Mesendoderm (in vitro differentiated cells): ENCODE results near the gene RCN1. TPM values are rescaled to one million over a fixed set of nuclear protein-coding genes. Genes with fewer than 3 reads are reported as not detected.

Experiments
- DNase-seq: peaks from one replicate; pipeline ENCODE4 v3.0.0; 2013
- H2AK5ac ChIP-seq: 2 replicates; pipeline ENCODE4 v1.6.1; 2013; ENCODE audit warnings: low read length, inconsistent platforms
- H2BK120ac ChIP-seq: 2 replicates; pipeline ENCODE4 v1.6.1; 2013; ENCODE audit warnings: low read depth, mild to moderate bottlenecking, low read length, moderate library complexity, mixed read lengths
- H2BK15ac ChIP-seq: replicated peaks from 2 replicates; pipeline ENCODE4 v1.6.1; 2013; ENCODE audit warnings: low read depth, mild to moderate bottlenecking, moderate library complexity
- H2BK5ac ChIP-seq: 2 replicates; pipeline ENCODE4 v1.6.1; 2013; ENCODE audit warnings: low read length, inconsistent platforms
- H3K18ac ChIP-seq: 2 replicates; pipeline ENCODE4 v1.6.1; 2013; ENCODE audit warnings: mild to moderate bottlenecking, low read length, mixed read lengths
- H3K23ac ChIP-seq: one replicate; pipeline ENCODE4 v1.6.1; 2013; ENCODE audit warnings: low read length
- H3K27ac ChIP-seq: 2 replicates; pipeline ENCODE4 v1.5.1; 2013; ENCODE audit warnings: low read depth, mild to moderate bottlenecking, inconsistent platforms, low read length, moderate library complexity
- H3K27me3 ChIP-seq: 2 replicates; pipeline ENCODE4 v1.6.1; 2013; ENCODE audit warnings: low read length, control low read depth, mild to moderate bottlenecking, inconsistent platforms; ENCODE audit not compliant: insufficient read depth, poor library complexity
- H3K36me3 ChIP-seq: 2 replicates; pipeline ENCODE4 v1.6.1; 2013; ENCODE audit warnings: low read length, inconsistent platforms; ENCODE audit not compliant: control insufficient read depth, insufficient read depth
- H3K4ac ChIP-seq: one replicate; pipeline ENCODE4 v1.6.1; 2013; ENCODE audit warnings: low read depth, mild to moderate bottlenecking, low read length, moderate library complexity
- H3K4me1 ChIP-seq: 2 replicates; pipeline ENCODE4 v1.6.1; 2013; ENCODE audit warnings: low read depth, low read length, inconsistent platforms; ENCODE audit not compliant: control insufficient read depth
- H3K4me2 ChIP-seq: 2 replicates; pipeline ENCODE4 v1.6.1; 2013; ENCODE audit warnings: low read length
- H3K4me3 ChIP-seq: 2 replicates; pipeline ENCODE4 v1.5.1; 2013; ENCODE audit warnings: mild to moderate bottlenecking, low read length
- H3K56ac ChIP-seq: one replicate; pipeline ENCODE4 v1.6.1; 2013; ENCODE audit warnings: low read length
- H3K79me1 ChIP-seq: 2 replicates; pipeline ENCODE4 v1.6.1; 2013; ENCODE audit warnings: low read length, inconsistent platforms
- H3K79me2 ChIP-seq: 2 replicates; pipeline ENCODE4 v1.6.1; 2013; ENCODE audit warnings: mild to moderate bottlenecking, low read length; ENCODE audit not compliant: control insufficient read depth, insufficient read depth
- H3K9ac ChIP-seq: 2 replicates; pipeline ENCODE4 v1.6.1; 2013; ENCODE audit warnings: low read length, inconsistent platforms
- H4K5ac ChIP-seq: one replicate; pipeline ENCODE4 v1.6.1; 2013; ENCODE audit warnings: low read length
- H4K8ac ChIP-seq: one replicate; pipeline ENCODE4 v1.6.1; 2013; ENCODE audit warnings: low read depth, mild to moderate bottlenecking, control low read depth, low read length, moderate library complexity
- WGBS: extraction: QIAGEN DNeasy Blood & Tissue Kit; methylation state at CpG from one replicate; pipeline ENCODE4 v1.1.7; 2013; ENCODE audit warnings: low lambda C conversion rate, missing lambda C conversion rate; ENCODE audit not compliant: insufficient coverage; ENCODE audit errors: extremely low coverage; 5-methylcytosine and 5-hydroxymethylcytosine counted together
- polyA plus RNA-seq, 2 experiments: library from polyadenylated mRNA; stranded (reverse); fragments of 200-250 nt; gene quantifications; one replicate each; pipeline ENCODE4 v1.2.3, GENCODE V29; 2013

The RCN1 gene
- polyA plus RNA-seq (2013, experiment 1 of 2): 127 TPM
- 127 TPM for polyA plus RNA-seq (2013, experiment 2 of 2)

GRCh38 chr11:32090545-32091370 is at the start of gene RCN1:
RCN1 (plus strand) TSS chr11:32091074; CDS start chr11:32091197, 123 bp downstream.
- peaks cover 36% of the 10 kb centered on the region for H3K79me2 ChIP-seq
- no peak within 1 kb of the TSS for H4K5ac ChIP-seq
- H2AK5ac ChIP-seq: no peak within 1 kb of the TSS
- H3K79me1 ChIP-seq: peaks cover 15% of the 10 kb centered on the region
- H3K36me3 ChIP-seq: no peaks in the 10 kb centered on the region
- peak within 1 kb of the TSS; percentile 84 for H3K18ac ChIP-seq
- H3K4me2 ChIP-seq: peak within 1 kb of the TSS; percentile 73
- DNase-seq: peak; percentile 95
- no peaks in the 10 kb centered on the region for H3K27me3 ChIP-seq
- peak within 1 kb of the TSS; percentile 93 for H3K27ac ChIP-seq
- WGBS: no CpG with 5 or more reads among the region's 79 CpGs
- H3K23ac ChIP-seq: peak within 1 kb of the TSS; percentile 1
- H3K4me1 ChIP-seq: peaks cover 10% of the 10 kb centered on the region
- H3K4ac ChIP-seq: peak within 1 kb of the TSS; percentile 89
- H3K9ac ChIP-seq: peak within 1 kb of the TSS; percentile 87
- no peak within 1 kb of the TSS for H2BK15ac ChIP-seq
- H2BK120ac ChIP-seq: no peak within 1 kb of the TSS
- H3K56ac ChIP-seq: peak within 1 kb of the TSS; percentile 90
- peak within 1 kb of the TSS; percentile 20 for H2BK5ac ChIP-seq
- H3K4me3 ChIP-seq: peak within 1 kb of the TSS; percentile 59
- H4K8ac ChIP-seq: no peak within 1 kb of the TSS

- no peaks in the 10 kb centered on the region for H3K36me3 ChIP-seq
- no peak overlapping the region for H2AK5ac ChIP-seq
- no peak overlapping the region for H4K5ac ChIP-seq
- no peaks in the 10 kb centered on the region for H3K27me3 ChIP-seq
- no peaks in the 10 kb centered on the region for H3K4me1 ChIP-seq
- H3K4me3 ChIP-seq: no peak overlapping the region
- H3K9ac ChIP-seq: no peak overlapping the region
- H3K18ac ChIP-seq: no peak overlapping the region
- H3K27ac ChIP-seq: no peak overlapping the region
- no peak overlapping the region for H3K23ac ChIP-seq
- no peak overlapping the region for H4K8ac ChIP-seq
- H3K4me2 ChIP-seq: no peak overlapping the region
- H2BK15ac ChIP-seq: no peak overlapping the region
- no peaks in the 10 kb centered on the region for H3K79me1 ChIP-seq
- no peak for DNase-seq
- no peak overlapping the region for H2BK120ac ChIP-seq
- no CpG with 5 or more reads among the region's 1 CpG for WGBS
- no peak overlapping the region for H3K56ac ChIP-seq
- H3K79me2 ChIP-seq: no peaks in the 10 kb centered on the region
- no peak overlapping the region for H3K4ac ChIP-seq
- no peak overlapping the region for H2BK5ac ChIP-seq
Measured at GRCh38 chr11:32043737-32044136, 47.1 kb upstream of the RCN1 start.

GRCh38 chr11:32044158-32044863 is 46.6 kb upstream of the RCN1 start:
- H2BK120ac ChIP-seq: no peak overlapping the region
- no peak overlapping the region for H3K4me2 ChIP-seq
- no peak overlapping the region for H3K18ac ChIP-seq
- DNase-seq: no peak
- no peaks in the 10 kb centered on the region for H3K27me3 ChIP-seq
- H3K36me3 ChIP-seq: no peaks in the 10 kb centered on the region
- no peak overlapping the region for H2BK15ac ChIP-seq
- no peak overlapping the region for H2AK5ac ChIP-seq
- no peak overlapping the region for H3K4ac ChIP-seq
- no CpG with 5 or more reads among the region's 4 CpGs for WGBS
- no peaks in the 10 kb centered on the region for H3K79me2 ChIP-seq
- no peaks in the 10 kb centered on the region for H3K79me1 ChIP-seq
- no peaks in the 10 kb centered on the region for H3K4me1 ChIP-seq
- no peak overlapping the region for H2BK5ac ChIP-seq
- H3K23ac ChIP-seq: no peak overlapping the region
- no peak overlapping the region for H4K8ac ChIP-seq
- no peak overlapping the region for H3K56ac ChIP-seq
- H3K4me3 ChIP-seq: no peak overlapping the region
- H3K9ac ChIP-seq: no peak overlapping the region
- H3K27ac ChIP-seq: no peak overlapping the region
- no peak overlapping the region for H4K5ac ChIP-seq

GRCh38 chr11:32045456-32045855 is 45.4 kb upstream of the RCN1 start:
- Histone ChIP-seq H2AK5ac (no peak overlapping the region), H3K4me3 (no peak overlapping the region), H3K79me1 (no peaks in the 10 kb centered on the region), H3K4me1 (no peaks in the 10 kb centered on the region), H3K56ac (no peak overlapping the region), H3K23ac (no peak overlapping the region), H3K18ac (no peak overlapping the region), H3K27me3 (no peaks in the 10 kb centered on the region), H4K8ac (no peak overlapping the region), H3K4ac (no peak overlapping the region), H3K27ac (no peak overlapping the region), H3K36me3 (no peaks in the 10 kb centered on the region), H3K9ac (no peak overlapping the region), H2BK120ac (no peak overlapping the region), H4K5ac (no peak overlapping the region), H3K79me2 (no peaks in the 10 kb centered on the region), H3K4me2 (no peak overlapping the region), H2BK15ac (no peak overlapping the region), H2BK5ac (no peak overlapping the region)
- DNase-seq: no peak

GRCh38 chr11:32050264-32050663 is 40.6 kb upstream of the RCN1 start:
- Histone ChIP-seq H3K4me2 (no peak overlapping the region), H2BK120ac (no peak overlapping the region), H3K9ac (no peak overlapping the region), H3K18ac (no peak overlapping the region), H3K4me1 (no peaks in the 10 kb centered on the region), H3K23ac (no peak overlapping the region), H3K36me3 (no peaks in the 10 kb centered on the region), H3K79me2 (no peaks in the 10 kb centered on the region), H3K56ac (no peak overlapping the region), H3K4ac (no peak overlapping the region), H2AK5ac (no peak overlapping the region), H2BK15ac (no peak overlapping the region), H4K8ac (no peak overlapping the region), H4K5ac (no peak overlapping the region), H3K27ac (no peak overlapping the region), H2BK5ac (no peak overlapping the region), H3K4me3 (no peak overlapping the region), H3K27me3 (no peaks in the 10 kb centered on the region), H3K79me1 (no peaks in the 10 kb centered on the region)
- no peak for DNase-seq
- WGBS: no CpG with 5 or more reads among the region's 4 CpGs
